Amniotic stem cell (primary cell): ENCODE data around the gene LLGL2.

Source experiments
- DNase-seq: peaks from one replicate; lab custom pipeline; 2025; lab: John Stamatoyannopoulos, UW

The LLGL2 gene

GRCh38 chr17:75614556-75615270 lies 89.2 kb downstream of the LLGL2 start:
- DNase-seq: no peak

- no peak for DNase-seq
Observed at GRCh38 chr17:75615301-75615700, 89.8 kb downstream of the LLGL2 start.

GRCh38 chr17:75616521-75617122 lies 91.1 kb downstream of the LLGL2 start:
- DNase-seq: no peak

DNA sequence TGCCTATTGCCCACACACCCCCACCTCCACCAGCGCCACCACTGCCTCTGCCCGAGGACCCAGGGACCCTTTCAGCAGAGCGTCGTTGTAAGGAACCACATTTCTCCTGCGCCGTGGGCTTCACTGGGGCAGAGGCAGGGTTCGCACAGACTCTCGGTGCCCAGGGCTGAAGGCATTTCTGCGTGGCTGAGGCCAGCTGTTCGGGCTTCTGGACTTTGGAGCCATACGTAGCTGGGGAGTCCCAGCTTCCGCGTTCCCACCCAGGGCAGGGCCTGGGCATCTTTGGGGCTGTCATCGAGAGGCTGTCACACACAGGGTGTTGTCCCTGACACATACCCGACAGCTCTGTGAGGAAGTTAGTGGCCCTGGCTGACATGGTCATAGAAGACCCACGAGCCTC lies 91.7 kb downstream of the LLGL2 start:
- DNase-seq: no peak

- DNase-seq: no peak
Observed at GRCh38 chr17:75617675-75618074, 92.2 kb downstream of the LLGL2 start.

DNA sequence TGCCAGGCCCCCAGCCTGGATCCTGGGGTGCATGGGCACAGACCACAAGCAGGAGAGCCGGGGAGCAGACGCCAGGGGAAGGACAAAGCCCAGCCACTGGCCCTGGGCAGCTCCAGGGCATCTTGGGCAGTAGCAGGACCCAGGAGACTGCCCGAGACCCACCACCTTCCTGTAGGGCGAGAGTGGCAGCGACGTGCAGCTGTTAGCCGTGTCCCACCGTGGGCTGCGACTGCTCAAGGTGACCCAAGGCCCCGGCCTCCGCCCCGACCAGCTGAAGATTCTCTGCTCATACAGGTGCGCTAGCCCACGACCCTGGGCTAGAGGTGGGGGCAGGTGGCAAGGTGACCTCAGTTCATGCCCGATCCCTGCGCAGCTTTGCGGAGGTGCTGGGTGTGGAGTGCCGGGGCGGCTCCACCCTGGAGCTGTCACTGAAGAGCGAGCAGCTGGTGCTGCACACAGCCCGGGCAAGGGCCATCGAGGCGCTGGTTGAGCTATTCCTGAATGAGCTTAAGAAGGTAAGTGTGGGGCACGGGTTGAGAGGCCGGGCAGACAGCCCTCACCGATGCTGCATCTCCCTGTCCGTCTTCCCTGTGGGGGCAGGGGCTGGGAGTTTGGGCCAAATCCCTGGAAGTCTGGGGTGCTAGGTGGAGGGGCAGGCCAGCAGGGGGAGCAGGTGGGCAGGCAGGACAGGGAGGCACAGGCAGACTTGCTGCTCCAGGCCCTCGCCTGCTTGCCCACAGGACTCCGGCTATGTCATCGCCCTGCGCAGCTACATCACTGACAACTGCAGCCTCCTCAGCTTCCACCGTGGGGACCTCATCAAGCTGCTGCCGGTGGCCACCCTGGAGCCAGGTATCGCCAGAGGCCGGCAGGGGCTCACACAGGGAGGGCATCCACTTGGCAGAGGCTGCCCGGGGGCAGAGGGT lies 94.3 kb downstream of the LLGL2 start:
- no peak for DNase-seq

DNA sequence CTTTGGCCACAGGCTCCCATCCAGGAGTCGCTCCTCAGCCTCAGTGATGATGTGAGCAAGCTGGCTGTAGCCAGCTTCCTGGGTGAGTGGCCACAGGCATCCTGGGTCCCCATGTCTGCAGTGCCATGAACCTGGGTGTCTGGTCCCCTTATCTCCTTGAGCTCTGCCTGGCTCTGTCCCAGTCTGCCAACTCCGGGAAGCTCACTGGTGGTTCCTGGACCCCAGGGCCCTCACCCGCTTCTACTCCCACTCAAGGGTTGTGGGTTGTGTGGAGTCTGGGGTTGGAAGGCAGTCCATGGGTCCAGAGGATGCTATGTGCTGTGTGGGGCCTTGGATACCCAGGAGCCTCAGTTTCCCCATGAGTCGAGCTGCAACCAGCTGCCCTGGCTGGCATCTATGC lies 96.0 kb downstream of the LLGL2 start:
- DNase-seq: no peak

GRCh38 chr17:75622076-75622475 lies 96.6 kb downstream of the LLGL2 start:
- no peak for DNase-seq

- DNase-seq: no peak
Observed at GRCh38 chr17:75622771-75623273, 97.3 kb downstream of the LLGL2 start.

DNA sequence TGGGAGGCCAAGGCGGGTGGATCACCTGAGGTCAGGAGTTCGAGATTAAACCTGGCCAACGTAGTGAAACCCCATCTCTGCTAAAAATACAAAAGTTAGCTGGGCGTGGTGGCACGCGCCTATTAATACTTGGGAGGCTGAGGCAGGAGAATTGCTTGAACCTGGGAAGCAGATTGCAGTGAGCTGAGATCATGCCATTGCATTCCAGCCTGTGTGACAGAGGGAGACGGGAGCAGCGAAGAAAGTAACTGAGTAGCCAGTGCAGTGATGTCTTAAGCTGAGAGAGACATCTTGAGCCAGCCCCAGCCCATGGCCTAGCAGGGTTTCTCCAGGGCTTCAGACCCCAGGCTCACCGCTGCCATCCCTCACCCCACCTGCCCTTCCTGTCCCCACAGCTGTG lies 97.9 kb downstream of the LLGL2 start:
- no peak for DNase-seq

GRCh38 chr17:75624021-75624420 lies 98.5 kb downstream of the LLGL2 start:
- no peak for DNase-seq
